Tibial nerve (tissue), 4 donors: ENCODE measurements around the gene RPL11. TPM values are rescaled to one million over a fixed set of nuclear protein-coding genes. Genes with fewer than 3 reads are reported as not detected.

ENCODE experiments used
- DNase-seq, 2 donors: peaks; one replicate each; pipeline ENCODE4 v3.0.0-alpha.2; 2019; ENCODE audit warnings: low spot score in 2 of 2
- H3K27ac ChIP-seq, 4 donors: fragments of 200-600 bp; sonication (generic) in 3 of 4; one replicate each; pipeline ENCODE4 v1.5.1; 2017 to 2019; ENCODE audit warnings: mild to moderate bottlenecking in 1 of 4
- H3K27me3 ChIP-seq, 2 donors: fragments of 200-600 bp; sonication (generic) in 1 of 2; one replicate each; pipeline versions ENCODE4 v1.5.1 to v1.6.0; 2017 to 2019
- H3K36me3 ChIP-seq, 3 donors: fragments of 200-600 bp; sonication (generic); one replicate each; pipeline ENCODE4 v1.5.1; 2018 to 2019
- H3K4me1 ChIP-seq, 4 donors: fragments of 200-600 bp; sonication (generic) in 3 of 4; one replicate each; pipeline ENCODE4 v1.5.1; 2017 to 2019
- H3K4me3 ChIP-seq, 4 donors: fragments of 200-600 bp; sonication (generic) in 3 of 4; one replicate each; pipeline ENCODE4 v1.5.1; 2017 to 2019; ENCODE audit warnings: mild to moderate bottlenecking in 1 of 4, moderate library complexity in 1 of 4
- H3K9me3 ChIP-seq, 4 donors: fragments of 200-600 bp; sonication (generic) in 3 of 4; one replicate each; pipeline ENCODE4 v1.5.1; 2017 to 2019
- EP300 ChIP-seq, 2 donors: sonication (generic); formaldehyde crosslinking; IDR thresholded peaks; one replicate each; pipeline ENCODE4 v1.6.1; 2017; ENCODE audit warnings: antibody characterized with exemption in 2 of 2, mild to moderate bottlenecking in 1 of 2
- POLR2A ChIP-seq, 2 donors: fragments of 450-650 bp; IDR thresholded peaks; one replicate each; pipeline ENCODE4 v1.6.1; 2017; ENCODE audit warnings: antibody characterized with exemption in 2 of 2, mild to moderate bottlenecking in 2 of 2, moderate library complexity in 2 of 2
- WGBS, 2 donors: methylation state at CpG; one replicate each; pipeline ENCODE4 v1.1.5; 2018; 5-methylcytosine and 5-hydroxymethylcytosine counted together
- total RNA-seq, 4 donors: library from RNA; depleted of rRNA; stranded (reverse); fragments of >200 nt; gene quantifications; one replicate each; pipeline ENCODE4 v1.1.0, GENCODE V29; 2016
- TF ChIP-seq, protein P1 (sequence below), 5 experiments: fragments of 200-600 bp in 3 of 5; fragments of 450-650 bp in 2 of 5; sonication (generic) in 3 of 5; IDR thresholded peaks; one replicate each; pipeline ENCODE4 v1.5.1; 2016 to 2019; ENCODE audit warnings: antibody characterized with exemption in 5 of 5, mild to moderate bottlenecking in 3 of 5, moderate library complexity in 2 of 5

The RPL11 gene
- total RNA-seq, 4 donors from 2014 or later = 739 to 843 (median 765) TPM

DNA sequence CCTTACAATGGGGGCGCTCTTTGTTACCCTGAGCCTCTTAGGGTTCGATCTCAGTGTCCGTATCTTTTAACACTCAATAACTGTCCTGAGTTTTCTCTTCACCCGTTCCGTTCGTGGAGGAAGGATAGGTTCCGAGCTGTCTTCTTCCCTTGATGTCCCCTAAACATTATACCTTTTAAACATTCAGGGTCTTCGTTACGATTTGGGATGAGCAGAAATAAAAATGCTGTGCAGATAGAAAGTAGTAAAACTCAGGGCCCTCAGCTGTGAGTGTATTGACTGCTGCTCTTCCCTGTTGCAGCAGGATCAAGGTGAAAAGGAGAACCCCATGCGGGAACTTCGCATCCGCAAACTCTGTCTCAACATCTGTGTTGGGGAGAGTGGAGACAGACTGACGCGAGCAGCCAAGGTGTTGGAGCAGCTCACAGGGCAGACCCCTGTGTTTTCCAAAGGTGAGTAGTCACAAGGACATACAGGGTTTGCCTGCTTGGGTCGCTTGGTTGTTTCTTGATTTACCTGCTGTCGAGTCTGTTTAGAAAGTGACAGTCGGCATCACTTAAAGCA, 784 bp downstream of the RPL11 start:
- peaks cover 8 to 51% (median 27%) of the 10 kb centered on the region in 4 donors for H3K4me1 ChIP-seq
- TF ChIP-seq, protein P1, sequence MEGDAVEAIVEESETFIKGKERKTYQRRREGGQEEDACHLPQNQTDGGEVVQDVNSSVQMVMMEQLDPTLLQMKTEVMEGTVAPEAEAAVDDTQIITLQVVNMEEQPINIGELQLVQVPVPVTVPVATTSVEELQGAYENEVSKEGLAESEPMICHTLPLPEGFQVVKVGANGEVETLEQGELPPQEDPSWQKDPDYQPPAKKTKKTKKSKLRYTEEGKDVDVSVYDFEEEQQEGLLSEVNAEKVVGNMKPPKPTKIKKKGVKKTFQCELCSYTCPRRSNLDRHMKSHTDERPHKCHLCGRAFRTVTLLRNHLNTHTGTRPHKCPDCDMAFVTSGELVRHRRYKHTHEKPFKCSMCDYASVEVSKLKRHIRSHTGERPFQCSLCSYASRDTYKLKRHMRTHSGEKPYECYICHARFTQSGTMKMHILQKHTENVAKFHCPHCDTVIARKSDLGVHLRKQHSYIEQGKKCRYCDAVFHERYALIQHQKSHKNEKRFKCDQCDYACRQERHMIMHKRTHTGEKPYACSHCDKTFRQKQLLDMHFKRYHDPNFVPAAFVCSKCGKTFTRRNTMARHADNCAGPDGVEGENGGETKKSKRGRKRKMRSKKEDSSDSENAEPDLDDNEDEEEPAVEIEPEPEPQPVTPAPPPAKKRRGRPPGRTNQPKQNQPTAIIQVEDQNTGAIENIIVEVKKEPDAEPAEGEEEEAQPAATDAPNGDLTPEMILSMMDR (IDR thresholded peaks at IDR 0.05) = no peak
- TF ChIP-seq POLR2A (IDR thresholded peaks at IDR 0.05) (no peak), EP300 (IDR thresholded peaks at IDR 0.05) (no peak)
- no peak for DNase-seq
- peaks cover 0 to 5% (median 0%) of the 10 kb centered on the region in 4 donors for H3K9me3 ChIP-seq
- H3K36me3 ChIP-seq = peaks cover 0 to 45% (median 24%) of the 10 kb centered on the region in 3 donors
- WGBS, 2 donors = 12 to 17% methylated on average over 17 of the region's 17 CpGs
- peak overlapping the region; percentile 60 to 92 (median 91) for H3K4me3 ChIP-seq
- peak overlapping the region; percentile 56 to 94 (median 86) for H3K27ac ChIP-seq
- H3K27me3 ChIP-seq = no peaks in the 10 kb centered on the region

GRCh38 chr1:23693599-23693998, 2.0 kb downstream of the RPL11 start:
- Histone ChIP-seq H3K4me3 (peak overlapping the region in 1 of 4 donors; percentile 90), H3K27ac (no peak overlapping the region), H3K36me3 (peaks cover 0 to 57% (median 32%) of the 10 kb centered on the region in 3 donors), H3K9me3 (no peaks in the 10 kb centered on the region), H3K27me3 (no peaks in the 10 kb centered on the region), H3K4me1 (peaks cover 8 to 62% (median 27%) of the 10 kb centered on the region in 4 donors)
- no peak for DNase-seq
- no peak for TF ChIP-seq POLR2A (IDR thresholded peaks at IDR 0.05)
- 70 to 74% methylated on average over 2 of the region's 2 CpGs for WGBS, 2 donors

DNA sequence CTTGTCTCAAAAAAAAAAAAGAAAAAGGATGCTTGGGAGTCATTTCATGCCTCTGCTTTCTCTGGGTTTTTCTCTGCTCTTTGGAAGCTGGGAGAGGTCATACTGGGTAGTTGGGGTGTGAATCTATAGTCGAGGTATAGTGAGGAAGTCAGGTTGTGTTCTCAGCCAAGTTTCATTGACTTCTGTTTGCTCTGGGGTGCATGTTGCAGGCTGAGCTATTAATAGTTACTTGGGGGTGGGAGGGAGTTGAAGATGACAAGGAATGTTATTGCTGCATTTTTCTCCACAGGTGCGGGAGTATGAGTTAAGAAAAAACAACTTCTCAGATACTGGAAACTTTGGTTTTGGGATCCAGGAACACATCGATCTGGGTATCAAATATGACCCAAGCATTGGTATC, 2.8 kb downstream of the RPL11 start:
- DNase-seq = no peak
- H3K4me3 ChIP-seq = no peak overlapping the region
- 60 to 66% methylated on average over 3 of the region's 3 CpGs for WGBS, 2 donors
- H3K36me3 ChIP-seq = peaks cover 0 to 64% (median 35%) of the 10 kb centered on the region in 3 donors
- peaks cover 8 to 69% (median 27%) of the 10 kb centered on the region in 4 donors for H3K4me1 ChIP-seq
- no peak overlapping the region for H3K27ac ChIP-seq
- H3K9me3 ChIP-seq = no peaks in the 10 kb centered on the region
- TF ChIP-seq, protein P1 (IDR thresholded peaks at IDR 0.05) = no peak
- no peak for TF ChIP-seq POLR2A (IDR thresholded peaks at IDR 0.05)
- no peak for TF ChIP-seq EP300 (IDR thresholded peaks at IDR 0.05)
- no peaks in the 10 kb centered on the region for H3K27me3 ChIP-seq

DNA sequence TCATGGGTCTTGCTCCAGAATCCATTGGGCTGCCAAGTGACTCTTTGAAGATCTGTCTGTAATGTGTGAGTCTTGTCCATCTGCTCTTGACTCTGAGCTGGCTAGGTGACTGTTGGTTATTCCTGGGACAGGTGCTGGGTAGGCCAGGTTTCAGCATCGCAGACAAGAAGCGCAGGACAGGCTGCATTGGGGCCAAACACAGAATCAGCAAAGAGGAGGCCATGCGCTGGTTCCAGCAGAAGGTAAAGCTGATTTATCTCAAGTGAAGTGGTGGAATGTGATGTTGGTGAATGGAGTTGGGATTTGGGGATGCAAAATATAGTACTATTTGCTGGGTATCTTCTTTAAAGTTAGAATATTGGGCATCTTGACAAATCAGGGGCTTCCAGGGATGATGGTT, 4.1 kb downstream of the RPL11 start:
- Histone ChIP-seq H3K9me3 (no peaks in the 10 kb centered on the region), H3K36me3 (peaks cover 0 to 76% (median 46%) of the 10 kb centered on the region in 3 donors), H3K27me3 (no peaks in the 10 kb centered on the region), H3K4me3 (no peak overlapping the region), H3K4me1 (peaks cover 8 to 72% (median 27%) of the 10 kb centered on the region in 4 donors), H3K27ac (no peak overlapping the region)
- TF ChIP-seq, protein P1 (IDR thresholded peaks at IDR 0.05) = no peak
- TF ChIP-seq POLR2A (IDR thresholded peaks at IDR 0.05) = no peak
- TF ChIP-seq EP300 (IDR thresholded peaks at IDR 0.05) = no peak
- WGBS, 2 donors = 89 to 95% methylated on average over 3 of the region's 3 CpGs
- DNase-seq = no peak

DNA sequence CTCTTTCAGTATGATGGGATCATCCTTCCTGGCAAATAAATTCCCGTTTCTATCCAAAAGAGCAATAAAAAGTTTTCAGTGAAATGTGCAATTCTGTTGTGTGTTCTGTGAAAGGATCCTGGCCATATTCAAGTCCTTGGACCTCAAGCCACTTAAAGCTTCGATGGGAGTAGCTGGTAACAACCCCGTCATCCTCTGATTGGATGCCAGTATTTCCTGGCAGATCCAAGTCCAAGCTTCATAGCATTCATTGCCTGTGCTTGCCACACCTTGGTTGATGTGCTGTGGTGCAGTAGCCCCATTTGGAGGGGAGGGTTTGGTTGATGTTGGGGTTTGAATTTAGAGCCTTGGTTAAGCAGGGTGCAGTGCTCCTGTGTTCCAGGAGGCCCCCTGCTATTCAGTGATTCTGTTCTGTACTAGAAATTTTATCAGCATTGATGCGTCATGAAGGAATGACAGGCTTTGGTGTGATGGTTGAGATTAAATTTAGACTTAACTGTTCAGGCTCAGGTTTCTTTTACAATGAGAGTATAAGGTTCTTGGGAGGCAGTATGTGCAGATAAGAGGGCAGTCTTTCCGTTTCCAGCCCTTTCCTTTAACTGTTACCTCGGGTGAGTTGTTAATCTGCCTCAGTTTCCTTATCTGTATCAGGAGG, 4.9 kb downstream of the RPL11 start:
- H3K36me3 ChIP-seq = peaks cover 0 to 84% (median 46%) of the 10 kb centered on the region in 3 donors
- 63 to 74% methylated on average over 6 of the region's 6 CpGs for WGBS, 2 donors

More for the DNA sequence above, 4.9 kb downstream of the RPL11 start:
- Histone ChIP-seq H3K4me3 (no peak overlapping the region), H3K27me3 (no peaks in the 10 kb centered on the region), H3K9me3 (no peaks in the 10 kb centered on the region), H3K4me1 (peaks cover 8 to 73% (median 27%) of the 10 kb centered on the region in 4 donors), H3K27ac (no peak overlapping the region)
- DNase-seq = no peak
- TF ChIP-seq, protein P1 (IDR thresholded peaks at IDR 0.05) = no peak
- TF ChIP-seq POLR2A (IDR thresholded peaks at IDR 0.05) (no peak), EP300 (IDR thresholded peaks at IDR 0.05) (no peak)
